ENCODE results near the gene BCHE.

Gene BCHE

DNA sequence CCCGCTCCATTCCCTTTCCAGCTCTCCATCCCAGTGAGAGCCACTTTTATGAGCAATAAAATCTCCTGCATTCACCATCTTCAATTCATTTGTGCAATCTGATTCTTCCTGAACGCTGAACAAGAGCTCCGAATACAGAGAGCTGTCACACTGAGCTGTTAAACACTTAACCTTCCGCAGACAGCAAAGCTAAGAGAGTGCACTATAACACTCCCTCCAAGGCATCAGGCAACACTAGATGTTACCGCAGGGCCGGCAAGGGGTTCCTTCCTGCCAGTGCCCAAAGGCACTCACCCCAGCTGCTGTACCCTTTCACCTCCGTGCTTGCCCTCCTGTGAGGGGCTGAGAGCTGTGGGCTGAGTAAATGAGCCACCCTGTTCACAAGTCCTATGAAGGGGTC lies 85.6 kb downstream of the BCHE start:
- H3K27ac Mint-ChIP-seq: no peak overlapping the region
- CTCF ChIA-PET: no interaction called here
- H3K27me3 Mint-ChIP-seq: no peaks in the 10 kb centered on the region
- no peak for DNase-seq
- H3K4me1 Mint-ChIP-seq: no peaks in the 10 kb centered on the region
- H3K4me3 Mint-ChIP-seq: no peak overlapping the region
- no peaks in the 10 kb centered on the region for H3K36me3 Mint-ChIP-seq
- H3K9me3 Mint-ChIP-seq: no peaks in the 10 kb centered on the region

DNA sequence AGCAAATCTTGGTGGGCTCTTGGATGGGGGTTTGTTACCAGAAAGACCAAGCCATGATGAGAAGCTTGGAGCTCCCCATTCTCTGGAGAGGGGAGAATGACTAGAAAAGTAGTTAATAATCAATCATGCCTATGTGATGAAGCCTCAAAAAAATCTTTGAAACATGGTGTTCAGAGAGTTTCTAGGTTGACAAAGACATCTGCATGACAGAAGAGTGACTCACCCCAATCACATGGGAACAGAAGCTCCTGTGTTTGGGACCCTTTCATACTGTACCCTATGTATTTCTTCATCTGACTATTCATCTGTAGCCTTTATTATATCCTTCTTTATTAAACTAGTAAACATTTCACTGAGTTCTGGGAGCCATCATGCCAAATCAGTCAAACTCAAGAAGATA lies 87.4 kb downstream of the BCHE start:
- no peaks in the 10 kb centered on the region for H3K4me1 Mint-ChIP-seq
- no peaks in the 10 kb centered on the region for H3K36me3 Mint-ChIP-seq
- CTCF ChIA-PET: no interaction called here
- no peaks in the 10 kb centered on the region for H3K27me3 Mint-ChIP-seq
- H3K27ac Mint-ChIP-seq: no peak overlapping the region
- H3K4me3 Mint-ChIP-seq: no peak overlapping the region
- H3K9me3 Mint-ChIP-seq: no peaks in the 10 kb centered on the region
- no peak for DNase-seq

DNA sequence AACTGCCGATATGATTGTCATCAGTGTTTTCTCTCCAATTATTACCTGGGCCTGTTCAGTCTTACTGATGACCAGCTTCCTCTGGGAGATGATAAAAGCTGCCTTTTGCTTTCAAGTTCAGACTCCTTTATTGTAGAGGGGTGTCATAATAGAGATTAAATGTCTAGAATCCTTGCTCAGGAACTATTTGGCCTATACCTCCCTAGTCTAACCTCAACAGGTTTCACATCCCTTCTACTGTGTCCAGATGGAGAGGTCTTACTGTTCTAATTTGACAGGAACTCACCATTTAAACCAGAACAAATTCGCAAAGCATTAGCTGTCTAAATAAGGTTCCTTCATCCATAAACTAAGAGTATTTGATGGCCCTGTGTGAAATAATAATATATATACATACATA lies 88.0 kb downstream of the BCHE start:
- H3K4me1 Mint-ChIP-seq: no peaks in the 10 kb centered on the region
- H3K4me3 Mint-ChIP-seq: no peak overlapping the region
- H3K27me3 Mint-ChIP-seq: no peaks in the 10 kb centered on the region
- H3K36me3 Mint-ChIP-seq: no peaks in the 10 kb centered on the region
- DNase-seq: no peak
- CTCF ChIA-PET: no interaction called here
- no peaks in the 10 kb centered on the region for H3K9me3 Mint-ChIP-seq
- no peak overlapping the region for H3K27ac Mint-ChIP-seq

DNA sequence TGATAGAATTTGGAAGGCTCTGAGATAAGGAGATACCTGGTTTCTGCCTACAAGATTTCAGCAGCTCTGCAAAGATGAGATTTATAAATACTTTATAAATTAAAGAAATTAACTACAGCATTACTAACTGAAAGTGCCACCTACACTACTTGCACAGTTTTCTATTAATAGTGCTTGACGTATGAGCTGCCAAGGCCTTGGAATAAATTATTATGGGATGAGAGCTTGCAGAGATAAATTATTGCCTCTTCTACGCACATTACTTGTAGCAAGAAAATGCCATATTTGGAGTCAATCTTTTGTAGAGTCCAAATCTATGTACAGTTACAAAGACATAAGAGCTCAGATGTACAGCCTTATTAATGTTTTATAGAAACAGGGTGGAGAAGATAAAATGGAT lies 89.1 kb downstream of the BCHE start:
- Mint-ChIP-seq H3K4me3 (no peak overlapping the region), H3K27me3 (no peaks in the 10 kb centered on the region), H3K9me3 (peaks cover 2% of the 10 kb centered on the region), H3K4me1 (no peaks in the 10 kb centered on the region), H3K27ac (no peak overlapping the region), H3K36me3 (no peaks in the 10 kb centered on the region)
- no peak for DNase-seq
- CTCF ChIA-PET: no interaction called here

DNA sequence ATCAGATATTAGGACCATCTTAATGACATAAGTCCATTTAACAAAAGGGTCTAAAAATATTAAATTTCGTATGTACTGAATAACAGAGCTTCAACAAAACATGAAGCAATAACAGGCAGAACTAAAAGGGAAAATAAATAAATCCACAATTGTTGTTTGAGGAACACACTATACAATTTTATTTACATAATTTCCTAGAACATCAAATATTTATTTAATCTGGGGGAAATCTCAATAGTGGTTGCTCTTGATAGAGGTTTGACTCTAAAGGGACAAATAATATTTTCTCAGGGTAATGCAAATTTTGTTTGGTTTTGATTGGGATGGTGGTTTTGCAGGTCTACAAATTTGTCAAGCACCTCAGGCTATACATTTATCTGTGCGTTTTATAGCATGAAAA lies 90.3 kb downstream of the BCHE start:
- Mint-ChIP-seq H3K4me1 (no peaks in the 10 kb centered on the region), H3K4me3 (no peak overlapping the region), H3K27me3 (no peaks in the 10 kb centered on the region), H3K9me3 (peaks cover 2% of the 10 kb centered on the region), H3K27ac (no peak overlapping the region), H3K36me3 (no peaks in the 10 kb centered on the region)
- CTCF ChIA-PET: no interaction called here
- DNase-seq: no peak

DNA sequence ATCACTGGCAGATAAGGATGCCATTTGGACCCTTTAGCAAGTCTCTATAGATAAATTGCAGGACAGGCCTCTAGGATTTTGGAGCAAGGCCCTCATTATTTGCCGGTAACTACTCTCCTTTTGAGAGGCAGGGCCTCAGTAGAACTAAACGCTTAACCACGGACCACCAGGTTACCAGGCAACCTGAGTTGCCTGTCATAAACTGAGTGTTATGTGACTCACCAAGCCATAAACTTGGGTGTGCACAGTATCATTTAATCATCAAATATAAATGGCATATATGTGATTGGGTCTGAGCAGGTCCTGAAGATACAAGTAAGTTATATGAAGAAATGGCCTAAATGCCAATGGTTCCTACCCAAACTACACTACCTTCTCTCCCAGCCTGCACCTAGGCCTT lies 93.2 kb downstream of the BCHE start:
- Mint-ChIP-seq H3K4me3 (no peak overlapping the region), H3K27me3 (no peaks in the 10 kb centered on the region), H3K36me3 (no peaks in the 10 kb centered on the region), H3K27ac (no peak overlapping the region), H3K4me1 (no peaks in the 10 kb centered on the region), H3K9me3 (peaks cover 4% of the 10 kb centered on the region)
- DNase-seq: no peak
- CTCF ChIA-PET: no interaction called here

DNA sequence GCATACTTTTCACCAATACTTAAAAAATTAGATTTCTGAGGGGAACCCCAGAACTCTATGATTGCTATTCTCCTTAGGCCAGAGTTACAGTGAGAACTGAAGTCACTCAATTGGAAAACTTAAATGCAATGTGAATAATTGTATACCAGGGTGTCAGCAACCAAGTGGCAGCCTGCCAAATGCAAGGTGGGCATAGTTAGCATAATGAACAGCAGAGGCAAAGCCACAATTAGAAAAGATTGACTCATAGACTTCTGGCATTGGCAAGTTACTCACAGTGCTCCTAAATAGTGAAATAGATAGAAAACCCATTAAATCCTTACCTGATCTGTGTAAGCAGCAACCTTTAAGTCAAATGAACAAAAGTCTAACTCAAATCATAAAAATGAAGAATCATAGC lies 94.9 kb downstream of the BCHE start:
- Mint-ChIP-seq H3K9me3 (peaks cover 4% of the 10 kb centered on the region), H3K4me1 (no peaks in the 10 kb centered on the region)
- CTCF ChIA-PET: no interaction called here

DNA sequence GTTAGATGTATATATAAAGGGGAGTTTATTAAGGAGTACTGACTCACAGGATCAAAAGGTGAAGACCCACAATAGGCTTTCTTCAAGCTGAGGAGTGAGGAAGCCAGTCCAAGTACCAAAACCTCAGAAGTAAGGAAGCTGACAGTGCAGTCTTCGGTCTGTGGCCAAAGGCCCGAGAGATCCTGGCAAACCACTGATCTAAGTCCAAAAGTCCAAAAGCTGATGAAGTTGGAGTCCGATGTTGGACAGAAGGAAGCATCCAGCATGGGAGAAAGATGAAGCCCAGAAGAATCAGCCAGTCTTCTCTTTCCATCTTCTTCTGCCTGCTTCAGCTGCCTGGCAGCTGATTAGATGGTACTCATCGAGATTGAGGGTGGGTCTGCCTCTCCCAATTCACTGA lies 107.5 kb downstream of the BCHE start:
- Mint-ChIP-seq H3K9me3 (peaks cover 1% of the 10 kb centered on the region), H3K4me1 (no peaks in the 10 kb centered on the region), H3K27ac (no peak overlapping the region)

More for the DNA sequence above, 94.9 kb downstream of the BCHE start:
- Mint-ChIP-seq H3K27me3 (no peaks in the 10 kb centered on the region), H3K36me3 (no peaks in the 10 kb centered on the region), H3K4me3 (no peak overlapping the region), H3K27ac (no peak overlapping the region)
- no peak for DNase-seq

DNA sequence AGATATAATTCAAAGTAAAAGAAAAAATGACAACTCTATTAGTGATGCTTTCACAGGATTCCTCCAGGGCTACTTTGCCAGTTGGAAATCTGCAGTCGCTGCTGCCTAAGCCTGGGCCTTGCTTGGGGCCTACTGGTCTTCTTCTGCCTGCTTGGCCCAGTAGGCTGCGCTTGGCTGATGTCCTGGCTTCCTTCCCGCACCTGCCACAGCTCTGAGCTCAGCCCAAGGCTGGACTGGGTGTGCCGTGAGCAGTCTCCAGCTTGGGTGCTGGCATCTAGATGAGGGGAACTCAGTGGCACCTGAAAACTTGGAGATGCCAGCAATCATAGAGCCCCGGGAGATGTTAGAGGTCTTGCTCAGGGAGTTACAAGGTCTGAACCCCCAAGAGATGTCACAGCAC lies 108.3 kb downstream of the BCHE start:
- H3K36me3 Mint-ChIP-seq: no peaks in the 10 kb centered on the region
- no peak overlapping the region for H3K4me3 Mint-ChIP-seq
- H3K27me3 Mint-ChIP-seq: no peaks in the 10 kb centered on the region
- H3K27ac Mint-ChIP-seq: no peak overlapping the region
- CTCF ChIA-PET: no interaction called here
- H3K4me1 Mint-ChIP-seq: no peaks in the 10 kb centered on the region
- no peak for DNase-seq
- H3K9me3 Mint-ChIP-seq: peaks cover 1% of the 10 kb centered on the region

More for the DNA sequence above, 107.5 kb downstream of the BCHE start:
- Mint-ChIP-seq H3K4me3 (no peak overlapping the region), H3K36me3 (no peaks in the 10 kb centered on the region), H3K27me3 (no peaks in the 10 kb centered on the region)
- DNase-seq: no peak
- CTCF ChIA-PET: no interaction called here

DNA sequence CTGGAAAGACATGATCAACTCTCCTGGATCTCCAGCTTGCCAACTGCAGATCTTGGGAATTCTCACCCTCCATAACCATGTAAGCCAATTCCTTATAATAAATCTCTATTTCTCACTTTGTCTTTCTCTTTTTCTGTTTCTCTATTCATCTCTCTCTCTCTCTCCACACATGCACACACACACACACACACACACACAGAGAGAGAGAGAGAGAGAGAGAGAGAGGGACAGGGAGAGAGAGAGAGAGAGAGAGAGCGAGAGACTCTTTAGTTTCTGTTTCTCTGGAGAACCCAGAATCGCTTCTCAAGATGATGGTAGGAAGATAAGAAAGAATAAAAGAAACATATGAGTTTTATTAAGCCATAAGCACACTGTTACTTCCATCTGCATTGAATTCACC lies 111.9 kb downstream of the BCHE start:
- Mint-ChIP-seq H3K9me3 (peaks cover 5% of the 10 kb centered on the region), H3K4me3 (no peak overlapping the region), H3K36me3 (no peaks in the 10 kb centered on the region), H3K27ac (no peak overlapping the region), H3K27me3 (no peaks in the 10 kb centered on the region), H3K4me1 (no peaks in the 10 kb centered on the region)
- DNase-seq: no peak
- CTCF ChIA-PET: no interaction called here
